Ramos (cell line): ENCODE measurements around the gene IGFBP2.

Source experiments
- in situ Hi-C: fragments of 300-500 bp; cut with MboI; formaldehyde crosslinking; loops from one replicate; pipeline ENCODE4 v1.14.3; 2022; ENCODE audit warnings: low sequenced_read_pairs; ENCODE audit not compliant: unreplicated experiment

Gene IGFBP2

GRCh38 chr2:216695401-216695821 is 62.2 kb downstream of the IGFBP2 start, which contains the start of gene IGFBP5:
Gene IGFBP5, minus strand, starts transcription at chr2:216695549. Its CDS starts 774 bp downstream, at chr2:216694775.
- in situ Hi-C loops: loop anchor here (25.0 kb wide), 1 partner anchor 817 kb away; no protein-coding TSS in a partner anchor

GRCh38 chr2:216696321-216696720 is 63.1 kb downstream of the IGFBP2 start:
- in situ Hi-C loops: loop anchor here (25.0 kb wide), 1 partner anchor 816 kb away; no protein-coding TSS in a partner anchor

- in situ Hi-C loops: loop anchor here (25.0 kb wide), 1 partner anchor 815 kb away; no protein-coding TSS in a partner anchor
Observed at GRCh38 chr2:216696751-216697560, 63.7 kb downstream of the IGFBP2 start.

- in situ Hi-C loops: loop anchor here (25.0 kb wide), 1 partner anchor 814 kb away; no protein-coding TSS in a partner anchor
Observed at GRCh38 chr2:216698293-216698692, 65.1 kb downstream of the IGFBP2 start.

- in situ Hi-C loops: loop anchor here (25.0 kb wide), 1 partner anchor 813 kb away; no protein-coding TSS in a partner anchor
Observed at GRCh38 chr2:216698895-216699294, 65.7 kb downstream of the IGFBP2 start.

GRCh38 chr2:216700088-216700567 is 66.9 kb downstream of the IGFBP2 start:
- in situ Hi-C loops: no loop called here

GRCh38 chr2:216700781-216701180 is 67.6 kb downstream of the IGFBP2 start:
- in situ Hi-C loops: no loop called here

GRCh38 chr2:216701544-216701943 is 68.3 kb downstream of the IGFBP2 start:
- in situ Hi-C loops: no loop called here

- in situ Hi-C loops: no loop called here
Observed at GRCh38 chr2:216702756-216703155, 69.5 kb downstream of the IGFBP2 start.

- in situ Hi-C loops: no loop called here
Observed at GRCh38 chr2:216710551-216711301, 77.5 kb downstream of the IGFBP2 start.

- in situ Hi-C loops: no loop called here
Observed at GRCh38 chr2:216711348-216711747, 78.1 kb downstream of the IGFBP2 start.

- in situ Hi-C loops: no loop called here
Observed at GRCh38 chr2:216713691-216714336, 80.6 kb downstream of the IGFBP2 start.
